Tibial nerve (tissue), 3 donors: Measurements from ENCODE around the gene SLC43A1.

Experiments used
- CTCF ChIP-seq, 5 experiments: fragments of 200-600 bp in 3 of 5; fragments of 450-650 bp in 2 of 5; sonication (generic) in 3 of 5; IDR thresholded peaks; one replicate each; pipeline ENCODE4 v1.5.1; 2016 to 2019; ENCODE audit warnings: antibody characterized with exemption in 5 of 5, mild to moderate bottlenecking in 3 of 5, moderate library complexity in 2 of 5
- POLR2A ChIP-seq, 2 donors: fragments of 450-650 bp; IDR thresholded peaks; one replicate each; pipeline ENCODE4 v1.6.1; 2017; ENCODE audit warnings: antibody characterized with exemption in 2 of 2, mild to moderate bottlenecking in 2 of 2, moderate library complexity in 2 of 2

GRCh38 chr11:57474803-57475115 is 40.7 kb downstream of the SLC43A1 start:
- TF ChIP-seq CTCF (IDR thresholded peaks at IDR 0.05) = no peak
- no peak for TF ChIP-seq POLR2A (IDR thresholded peaks at IDR 0.05)
